ENCODE data around the gene KDSR. TPM values are rescaled to one million over a fixed set of nuclear protein-coding genes. Genes with fewer than 3 reads are reported as not detected.

KDSR gene
- total and polyA plus RNA-seq, 9 of the 15 experiments (the other 6 are each of a cell fraction or from before 2014, with no cell fraction given), result 4.0 to 24.7 (median 12.4) TPM

DNA sequence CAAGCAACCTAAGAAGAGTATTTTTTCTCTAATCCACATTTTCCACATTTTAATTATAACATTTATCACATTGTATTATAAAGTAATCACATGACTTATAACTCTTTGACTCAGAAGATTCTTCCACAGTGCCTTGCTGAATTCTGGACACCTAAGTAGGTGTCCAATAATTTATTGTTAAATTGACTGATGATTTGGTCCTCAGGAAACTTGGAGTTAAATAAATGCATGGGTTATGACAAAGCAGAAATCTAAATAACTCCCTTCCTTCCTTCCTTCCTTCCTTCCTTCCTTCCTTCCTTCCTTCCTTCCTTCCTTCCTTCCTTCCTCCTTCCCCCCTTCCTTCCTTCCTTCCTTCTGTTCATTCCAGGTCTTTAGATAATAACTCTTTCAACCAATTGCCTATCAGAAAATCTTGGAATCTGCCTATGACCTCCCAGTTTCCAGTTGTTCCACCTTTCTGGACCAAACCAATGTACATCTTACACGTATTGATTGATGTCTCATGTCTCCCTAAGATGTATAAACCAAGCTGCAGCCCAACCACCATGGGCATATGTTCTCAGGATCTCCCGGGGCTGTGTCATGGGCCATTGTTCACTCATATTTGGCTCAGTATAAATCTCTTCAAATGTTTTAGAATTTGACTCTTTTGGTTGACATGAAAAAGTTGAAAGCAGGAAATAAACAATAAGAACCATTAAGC, 10.4 kb upstream of the KDSR start:
- Histone ChIP-seq H3K9ac (ENCODE audit: insufficient read depth in 1 of 2, low read depth in 2 of 2, low read length in 2 of 2) (no peak overlapping the region), H3K4me3 (no peak overlapping the region), H3K9me3 (replicated peaks; ENCODE audit: control insufficient read depth, insufficient read depth, low read depth, low read length) (no peaks in the 10 kb centered on the region; the same call in 1 of the 2 replicates), H3K9me1 (ENCODE audit: control insufficient read depth, insufficient read depth, low read length) (no peaks in the 10 kb centered on the region), H3K27ac (ENCODE audit: extremely low read depth, low read depth, low read length) (no peak overlapping the region), H3K36me3 (ENCODE audit: control insufficient read depth, insufficient read depth, low read length) (no peaks in the 10 kb centered on the region), H3K79me2 (ENCODE audit: control insufficient read depth, insufficient read depth, low read length) (no peaks in the 10 kb centered on the region), H3K4me1 (replicated peaks in 1 of 2; ENCODE audit: control insufficient read depth in 2 of 2, insufficient read depth in 2 of 2, low read length in 2 of 2) (no peaks in the 10 kb centered on the region; a peak in 1 of 5 replicates), H2AFZ (ENCODE audit: low read depth, low read length) (no peak overlapping the region), H3K27me3 (ENCODE audit: control insufficient read depth in 2 of 2, insufficient read depth in 2 of 2, low read length in 2 of 2) (no peaks in the 10 kb centered on the region), H3K4me2 (ENCODE audit: insufficient read depth, low read length) (no peak overlapping the region), H4K20me1 (replicated peaks; ENCODE audit: control insufficient read depth, insufficient read depth, low read length) (no peaks in the 10 kb centered on the region)
- BruUV-seq (replicated peaks), result no TSS peak
- in situ Hi-C loops (cut with MboI), result no loop called here
- ChIA-PET CTCF (ENCODE audit: low intra/inter-chr PET ratio) (no interaction called here), POLR2A (interaction anchor here (1.7 kb wide), 1 partner anchor 10 kb away, joined by 4 read pairs; the partner anchor contains the start of gene KDSR)
- ATAC-seq (no peak), DNase-seq (ENCODE audit: extremely low read depth in 1 of 4, low spot score in 3 of 4) (no peak), FAIRE-seq (no peak)
- WGBS (ENCODE audit: insufficient coverage, low coverage, missing lambda C conversion rate), result 22% methylated on average over 2 of the region's 2 CpGs
- TF ChIP-seq RAD21 (CRISPR knock-in tag; conservative IDR thresholded peaks at IDR 0.05 in 1 of 2, IDR thresholded peaks at IDR 0.05 in 1 of 2), result no peak
- TF ChIP-seq, protein P1, sequence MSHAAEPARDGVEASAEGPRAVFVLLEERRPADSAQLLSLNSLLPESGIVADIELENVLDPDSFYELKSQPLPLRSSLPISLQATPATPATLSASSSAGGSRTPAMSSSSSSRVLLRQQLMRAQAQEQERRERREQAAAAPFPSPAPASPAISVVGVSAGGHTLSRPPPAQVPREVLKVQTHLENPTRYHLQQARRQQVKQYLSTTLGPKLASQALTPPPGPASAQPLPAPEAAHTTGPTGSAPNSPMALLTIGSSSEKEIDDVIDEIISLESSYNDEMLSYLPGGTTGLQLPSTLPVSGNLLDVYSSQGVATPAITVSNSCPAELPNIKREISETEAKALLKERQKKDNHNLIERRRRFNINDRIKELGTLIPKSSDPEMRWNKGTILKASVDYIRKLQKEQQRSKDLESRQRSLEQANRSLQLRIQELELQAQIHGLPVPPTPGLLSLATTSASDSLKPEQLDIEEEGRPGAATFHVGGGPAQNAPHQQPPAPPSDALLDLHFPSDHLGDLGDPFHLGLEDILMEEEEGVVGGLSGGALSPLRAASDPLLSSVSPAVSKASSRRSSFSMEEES (CRISPR knock-in tag; IDR thresholded peaks at IDR 0.05), result peak; percentile 35
- TF ChIP-seq NCOA1 (IDR thresholded peaks at IDR 0.05; ENCODE audit: low read depth), result no peak
- intact Hi-C loops (cut with micrococcal nuclease), result no loop called here
